Panc1 (cell line): Measurements from ENCODE around the gene BABAM2. TPM values are rescaled to one million over a fixed set of nuclear protein-coding genes. Genes with fewer than 3 reads are reported as not detected.
A peak's percentile ranks its signal among the peaks of the same experiment; 100 is the strongest.

Experiments
- ATAC-seq: fragments of 200-7000 bp; cut with Tn5 transposase; 2 replicates; pipeline ENCODE4 v1.9.1; 2020; ENCODE audit warnings: mild to moderate bottlenecking, moderate library complexity
- BruUV-seq: library from RNA; stranded (reverse); fragments of 400-500 nt; replicated peaks from 2 replicates; lab custom pipeline; 2021; lab: Mats Ljungman, UMichigan
- CTCF ChIA-PET: fragments of 300-600 bp; sonication (Branson Sonifier 250); formaldehyde crosslinking; loops from one replicate; lab custom pipeline; 2022; ENCODE audit warnings: antibody characterized with exemption; lab: Charles Lee
- POLR2A ChIA-PET: fragments of 300-600 bp; sonication (Branson Sonifier 250); formaldehyde crosslinking; loops from one replicate; lab custom pipeline; 2022; ENCODE audit warnings: antibody characterized with exemption; lab: Charles Lee
- DNase-seq: peaks from one replicate; pipeline ENCODE4 v3.0.0-alpha.2; 2010; ENCODE audit warnings: low read depth, low spot score
- H3K27ac ChIP-seq: 2 replicates; pipeline ENCODE4 v1.5.1; 2011; ENCODE audit warnings: mild to moderate bottlenecking, low read length, inconsistent platforms
- H3K27me3 ChIP-seq: fragments of 200-500 bp; sonication (Bioruptor generic); 2 replicates; pipeline ENCODE4 v1.6.0; 2014; ENCODE audit warnings: low read length, inconsistent platforms; ENCODE audit not compliant: control insufficient read depth, insufficient read depth
- H3K36me3 ChIP-seq: fragments of 200-500 bp; sonication (Bioruptor generic); 2 replicates; pipeline ENCODE4 v1.5.1; 2014; ENCODE audit warnings: inconsistent platforms, mild to moderate bottlenecking, low read length, moderate library complexity; ENCODE audit not compliant: control insufficient read depth, insufficient read depth
- H3K4me1 ChIP-seq: 2 replicates; pipeline ENCODE4 v1.5.1; 2011; ENCODE audit warnings: inconsistent platforms, mild to moderate bottlenecking, low read length, moderate library complexity; ENCODE audit not compliant: control insufficient read depth, insufficient read depth
- H3K4me3 ChIP-seq, 2 experiments: 2 replicates each; pipeline ENCODE4 v1.5.1; 2011 to 2012; ENCODE audit warnings: low read depth in 2 of 2, low read length in 2 of 2, mild to moderate bottlenecking in 2 of 2, inconsistent platforms in 1 of 2, moderate library complexity in 1 of 2
- H3K9me3 ChIP-seq: fragments of 200-500 bp; sonication (Bioruptor generic); 2 replicates; pipeline ENCODE4 v1.5.1; 2014; ENCODE audit warnings: low read depth, mild to moderate bottlenecking, inconsistent platforms, low read length, moderate library complexity; ENCODE audit not compliant: control insufficient read depth, insufficient read depth
- CTCF ChIP-seq: fragments of 450-650 bp; IDR thresholded peaks from 2 replicates; pipeline ENCODE4 v1.5.1; 2017; ENCODE audit warnings: mild to moderate bottlenecking
- POLR2AphosphoS5 ChIP-seq: IDR thresholded peaks from 2 replicates; pipeline ENCODE4 v1.6.1; 2012; ENCODE audit warnings: mild to moderate bottlenecking, low read depth, low read length, moderate library complexity
- SIN3A ChIP-seq: IDR thresholded peaks from 2 replicates; pipeline ENCODE4 v1.6.1; 2012; ENCODE audit warnings: low read depth, mild to moderate bottlenecking, low read length, moderate library complexity, borderline replicate concordance; ENCODE audit not compliant: insufficient read depth
- TCF7L2 ChIP-seq: IDR thresholded peaks from 2 replicates; pipeline ENCODE4 v1.6.1; 2011; ENCODE audit warnings: mild to moderate bottlenecking, low read depth, low read length, inconsistent platforms
- in situ Hi-C: cut with HindIII; loops from 2 replicates; pipeline ENCODE4 v1.10.0; 2016; ENCODE audit warnings: low sequenced_read_pairs, low pct_unique_long_range_greater_than_20kb
- intact Hi-C: fragments of 100-400 bp; cut with micrococcal nuclease; formaldehyde crosslinking; loops from one replicate; pipeline ENCODE4 v1.10.0; 2022; ENCODE audit not compliant: unreplicated experiment
- total RNA-seq: library from RNA; stranded (reverse); gene quantifications from one replicate; pipeline ENCODE4 v1.2.1, GENCODE V29; 2021; ENCODE audit not compliant: unreplicated experiment
- TF ChIP-seq, protein P1 (sequence below), 2 experiments: IDR thresholded peaks; 2 replicates each; pipeline ENCODE4 v1.6.1; 2011 to 2012; ENCODE audit warnings: low read depth in 2 of 2, control low read depth in 1 of 2, low read length in 1 of 2, mild to moderate bottlenecking in 1 of 2, moderate library complexity in 1 of 2; ENCODE audit not compliant: insufficient read depth in 1 of 2

BABAM2 gene
- total RNA-seq, 1 experiment from 2014 or later = 31.2 TPM

GRCh38 chr2:28150994-28151393 lies 260.5 kb downstream of the BABAM2 start:
- Histone ChIP-seq H3K9me3 (peaks cover 10% of the 10 kb centered on the region; the same call in 1 of the 2 replicates), H3K4me3 (no peak overlapping the region), H3K27me3 (no peaks in the 10 kb centered on the region), H3K27ac (no peak overlapping the region), H3K36me3 (no peaks in the 10 kb centered on the region), H3K4me1 (peaks cover 7% of the 10 kb centered on the region; the same call in 1 of the 2 replicates)
- TF ChIP-seq TCF7L2 (no peak), SIN3A (no peak), POLR2AphosphoS5 (no peak), CTCF (no peak)
- TF ChIP-seq, protein P1, sequence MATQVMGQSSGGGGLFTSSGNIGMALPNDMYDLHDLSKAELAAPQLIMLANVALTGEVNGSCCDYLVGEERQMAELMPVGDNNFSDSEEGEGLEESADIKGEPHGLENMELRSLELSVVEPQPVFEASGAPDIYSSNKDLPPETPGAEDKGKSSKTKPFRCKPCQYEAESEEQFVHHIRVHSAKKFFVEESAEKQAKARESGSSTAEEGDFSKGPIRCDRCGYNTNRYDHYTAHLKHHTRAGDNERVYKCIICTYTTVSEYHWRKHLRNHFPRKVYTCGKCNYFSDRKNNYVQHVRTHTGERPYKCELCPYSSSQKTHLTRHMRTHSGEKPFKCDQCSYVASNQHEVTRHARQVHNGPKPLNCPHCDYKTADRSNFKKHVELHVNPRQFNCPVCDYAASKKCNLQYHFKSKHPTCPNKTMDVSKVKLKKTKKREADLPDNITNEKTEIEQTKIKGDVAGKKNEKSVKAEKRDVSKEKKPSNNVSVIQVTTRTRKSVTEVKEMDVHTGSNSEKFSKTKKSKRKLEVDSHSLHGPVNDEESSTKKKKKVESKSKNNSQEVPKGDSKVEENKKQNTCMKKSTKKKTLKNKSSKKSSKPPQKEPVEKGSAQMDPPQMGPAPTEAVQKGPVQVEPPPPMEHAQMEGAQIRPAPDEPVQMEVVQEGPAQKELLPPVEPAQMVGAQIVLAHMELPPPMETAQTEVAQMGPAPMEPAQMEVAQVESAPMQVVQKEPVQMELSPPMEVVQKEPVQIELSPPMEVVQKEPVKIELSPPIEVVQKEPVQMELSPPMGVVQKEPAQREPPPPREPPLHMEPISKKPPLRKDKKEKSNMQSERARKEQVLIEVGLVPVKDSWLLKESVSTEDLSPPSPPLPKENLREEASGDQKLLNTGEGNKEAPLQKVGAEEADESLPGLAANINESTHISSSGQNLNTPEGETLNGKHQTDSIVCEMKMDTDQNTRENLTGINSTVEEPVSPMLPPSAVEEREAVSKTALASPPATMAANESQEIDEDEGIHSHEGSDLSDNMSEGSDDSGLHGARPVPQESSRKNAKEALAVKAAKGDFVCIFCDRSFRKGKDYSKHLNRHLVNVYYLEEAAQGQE (IDR thresholded peaks at IDR 0.05; ENCODE audit: insufficient read depth in 1 of 2, low read depth in 2 of 2, low read length in 1 of 2) = no peak
- in situ Hi-C loops = no loop called here
- intact Hi-C loops = loop anchor here (10.0 kb wide), 1 partner anchor 244 kb away; the partner anchor contains the start of gene FOSL2
- ChIA-PET CTCF (no interaction called here), POLR2A (no interaction called here)
- no TSS peak for BruUV-seq
- ATAC-seq (no peak), DNase-seq (no peak)

GRCh38 chr2:28152585-28153280 lies 262.2 kb downstream of the BABAM2 start:
- POLR2A ChIA-PET = no interaction called here
- ATAC-seq = peak; percentile 84
- intact Hi-C loops = loop anchor here (10.0 kb wide), 1 partner anchor 242 kb away; the partner anchor contains the start of gene FOSL2

More at GRCh38 chr2:28152585-28153280, 262.2 kb downstream of the BABAM2 start:
- Histone ChIP-seq H3K27ac (peak overlapping the region; percentile 40; the same call in 1 of the 2 replicates), H3K4me1 (peaks cover 7% of the 10 kb centered on the region; the same call in 1 of the 2 replicates), H3K36me3 (no peaks in the 10 kb centered on the region), H3K27me3 (no peaks in the 10 kb centered on the region), H3K9me3 (peaks cover 13% of the 10 kb centered on the region; the same call in 1 of the 2 replicates), H3K4me3 (no peak overlapping the region)
- CTCF ChIA-PET = interaction anchor here (0.7 kb wide), 1 partner anchor 12 kb away, joined by 7 read pairs; no protein-coding TSS in a partner anchor
- no TSS peak for BruUV-seq
- peak; percentile 61 for DNase-seq
- in situ Hi-C loops = no loop called here
- TF ChIP-seq TCF7L2 (peak; percentile 80), SIN3A (no peak)
